ENCODE data around the gene TEKT1.

GRCh38 chr17:6857904-6858303 lies 26.4 kb upstream of the TEKT1 start:
- no peak for TF ChIP-seq CTCF (IDR thresholded peaks at IDR 0.05; ENCODE audit: insufficient read depth, low read length)
- TF ChIP-seq REST (IDR thresholded peaks at IDR 0.05; ENCODE audit: insufficient replicate concordance, low read depth): no peak
- TF ChIP-seq POLR2AphosphoS5 (IDR thresholded peaks at IDR 0.05; ENCODE audit: low read depth): no peak

Measured in HL-60 (cell line).